HEK293 (cell line): ENCODE measurements around the gene NIPBL.

Experiments used
- CTCF ChIA-PET: fragments of 350-600 bp; formaldehyde crosslinking; extraction: SDS; loops from one replicate; lab custom pipeline; 2021; ENCODE audit warnings: antibody characterized with exemption; lab: Yijun Ruan, JAX
- POLR2A ChIA-PET: fragments of 300-600 bp; formaldehyde crosslinking; extraction: SDS; loops from one replicate; lab custom pipeline; 2020; ENCODE audit warnings: antibody characterized with exemption, inconsistent platforms; lab: Yijun Ruan, JAX
- H3K27ac ChIP-seq: fragments of 200-500 bp; sonication (Bioruptor generic); 2 replicates; pipeline ENCODE4 v1.5.1; 2014; ENCODE audit warnings: low read depth, low read length, control low read depth, inconsistent platforms; ENCODE audit errors: extremely low read depth
- H3K36me3 ChIP-seq, 2 experiments: fragments of 200-500 bp in 1 of 2; sonication (Bioruptor generic) in 1 of 2; 1 replicate in 1 of 2; 2 replicates in 1 of 2; pipeline ENCODE4 v1.5.1; 2014 to 2017; ENCODE audit warnings: inconsistent platforms in 2 of 2, low read length in 2 of 2; ENCODE audit not compliant: control insufficient read depth in 2 of 2, insufficient read depth in 1 of 2
- H3K4me1 ChIP-seq: fragments of 200-500 bp; sonication (Bioruptor generic); 2 replicates; pipeline ENCODE4 v1.5.1; 2014; ENCODE audit warnings: mild to moderate bottlenecking, low read length, inconsistent platforms; ENCODE audit not compliant: control insufficient read depth, insufficient read depth
- H3K4me3 ChIP-seq: 2 replicates; pipeline ENCODE4 v1.5.1; 2011; ENCODE audit warnings: low read depth, mild to moderate bottlenecking, control low read depth, low read length, moderate library complexity
- H3K9me3 ChIP-seq: fragments of 200-500 bp; sonication (Bioruptor generic); 2 replicates; pipeline ENCODE4 v1.5.1; 2014; ENCODE audit warnings: low read depth, low read length, inconsistent platforms; ENCODE audit not compliant: control insufficient read depth, insufficient read depth
- BCL11A ChIP-seq: fragments of 450-650 bp; formaldehyde crosslinking; IDR thresholded peaks from 2 replicates; pipeline ENCODE4 v1.5.1; 2016; ENCODE audit warnings: low read depth, missing biosample characterization, missing genetic modification characterization
- HOXD13 ChIP-seq: sonication (generic); formaldehyde crosslinking; IDR thresholded peaks from 2 replicates; pipeline ENCODE4 v1.8.0; 2022; ENCODE audit warnings: missing genetic modification reagents, borderline replicate concordance
- MZF1 ChIP-seq: fragments of 450-650 bp; formaldehyde crosslinking; IDR thresholded peaks from 2 replicates; pipeline ENCODE4 v1.5.1; 2017; ENCODE audit warnings: missing biosample characterization, missing genetic modification characterization, borderline replicate concordance
- SCRT1 ChIP-seq: fragments of 450-650 bp; formaldehyde crosslinking; IDR thresholded peaks from 2 replicates; pipeline ENCODE4 v1.5.1; 2016; ENCODE audit warnings: missing biosample characterization, missing genetic modification characterization, borderline replicate concordance
- SCRT2 ChIP-seq: fragments of 450-650 bp; formaldehyde crosslinking; IDR thresholded peaks from 2 replicates; pipeline ENCODE4 v1.5.1; 2016; ENCODE audit warnings: missing biosample characterization, missing genetic modification characterization
- YY1 ChIP-seq: fragments of 450-650 bp; formaldehyde crosslinking; IDR thresholded peaks from 2 replicates; pipeline ENCODE4 v1.5.1; 2018; ENCODE audit warnings: missing biosample characterization, missing genetic modification characterization
- ZFP37 ChIP-seq: fragments of 450-650 bp; formaldehyde crosslinking; IDR thresholded peaks from 2 replicates; pipeline ENCODE4 v1.5.1; 2016; ENCODE audit warnings: missing biosample characterization, missing genetic modification characterization
- ZIC2 ChIP-seq: fragments of 450-650 bp; formaldehyde crosslinking; IDR thresholded peaks from 2 replicates; pipeline ENCODE4 v1.5.1; 2016; ENCODE audit warnings: missing biosample characterization, missing genetic modification characterization
- ZNF114 ChIP-seq: fragments of 450-650 bp; formaldehyde crosslinking; IDR thresholded peaks from 2 replicates; pipeline ENCODE4 v1.5.0; 2017; ENCODE audit warnings: missing biosample characterization, missing genetic modification characterization
- ZNF132 ChIP-seq: fragments of 450-650 bp; formaldehyde crosslinking; IDR thresholded peaks from 2 replicates; pipeline ENCODE4 v1.5.1; 2017; ENCODE audit warnings: missing biosample characterization, missing genetic modification characterization, borderline replicate concordance
- ZNF169 ChIP-seq: fragments of 450-650 bp; formaldehyde crosslinking; IDR thresholded peaks from 2 replicates; pipeline ENCODE4 v1.5.1; 2016; ENCODE audit warnings: missing biosample characterization, missing genetic modification characterization
- ZNF184 ChIP-seq: fragments of 450-650 bp; IDR thresholded peaks from 2 replicates; pipeline ENCODE4 v1.5.1; 2018; ENCODE audit warnings: missing biosample characterization, mild to moderate bottlenecking, missing genetic modification characterization
- ZNF19 ChIP-seq: fragments of 450-650 bp; formaldehyde crosslinking; IDR thresholded peaks from 2 replicates; pipeline ENCODE4; 2016; ENCODE audit warnings: missing biosample characterization, missing genetic modification characterization, low read depth
- ZNF266 ChIP-seq: fragments of 450-650 bp; formaldehyde crosslinking; IDR thresholded peaks from 2 replicates; pipeline ENCODE4 v1.5.1; 2016; ENCODE audit warnings: missing biosample characterization, missing genetic modification characterization, low read depth
- ZNF341 ChIP-seq: fragments of 450-650 bp; formaldehyde crosslinking; IDR thresholded peaks from 2 replicates; pipeline ENCODE4; 2016; ENCODE audit warnings: low read depth, missing biosample characterization, missing genetic modification characterization
- ZNF48 ChIP-seq: fragments of 450-650 bp; formaldehyde crosslinking; IDR thresholded peaks from 2 replicates; pipeline ENCODE4 v1.5.1; 2016; ENCODE audit warnings: missing biosample characterization, missing genetic modification characterization
- ZNF548 ChIP-seq: fragments of 450-650 bp; formaldehyde crosslinking; IDR thresholded peaks from 2 replicates; pipeline ENCODE4 v1.5.1; 2016; ENCODE audit warnings: missing biosample characterization, missing genetic modification characterization
- ZNF664 ChIP-seq: fragments of 450-650 bp; formaldehyde crosslinking; IDR thresholded peaks from 2 replicates; pipeline ENCODE4 v1.5.1; 2016; ENCODE audit warnings: missing biosample characterization, missing genetic modification characterization
- ZNF837 ChIP-seq: fragments of 450-650 bp; formaldehyde crosslinking; IDR thresholded peaks from 2 replicates; pipeline ENCODE4 v1.5.1; 2016; ENCODE audit warnings: missing biosample characterization, missing genetic modification characterization
- TF ChIP-seq, protein P1 (sequence below): fragments of 450-650 bp; formaldehyde crosslinking; IDR thresholded peaks from 2 replicates; pipeline ENCODE4 v1.5.1; 2016; ENCODE audit warnings: missing biosample characterization, missing genetic modification characterization, borderline replicate concordance
- TF ChIP-seq, protein P2 (sequence below): fragments of 450-650 bp; formaldehyde crosslinking; IDR thresholded peaks from 2 replicates; pipeline ENCODE4 v1.5.1; 2017; ENCODE audit warnings: missing biosample characterization, missing genetic modification characterization
- TF ChIP-seq, protein P3 (sequence below): fragments of 450-650 bp; formaldehyde crosslinking; IDR thresholded peaks from 2 replicates; pipeline ENCODE4 v1.5.1; 2016; ENCODE audit warnings: missing biosample characterization, missing genetic modification characterization
- TF ChIP-seq, protein P4 (sequence below): fragments of 450-650 bp; formaldehyde crosslinking; IDR thresholded peaks from 2 replicates; pipeline ENCODE4 v1.5.1; 2016; ENCODE audit warnings: missing biosample characterization, missing genetic modification characterization, low read depth

NIPBL gene

DNA sequence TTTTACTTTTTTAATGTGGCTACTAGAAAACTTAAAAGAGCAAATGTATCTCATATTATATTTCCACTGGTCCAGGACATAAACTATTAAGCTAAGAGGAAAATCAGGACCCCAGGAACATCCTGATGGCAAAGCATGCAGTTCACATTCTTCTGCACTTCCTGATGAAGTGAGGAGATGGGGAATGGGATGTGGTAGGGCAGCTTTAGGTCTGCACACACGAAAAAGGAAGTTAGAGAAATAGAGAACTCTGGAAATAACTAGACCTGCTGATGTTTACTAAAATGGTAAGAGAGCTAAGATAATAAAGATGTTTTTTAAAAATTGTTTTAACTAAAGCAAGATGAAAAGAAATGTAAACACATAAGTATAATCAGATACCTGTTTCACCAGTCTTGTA, 39.7 kb upstream of the NIPBL start:
- ChIA-PET POLR2A (no interaction called here), CTCF (interaction anchor here (1.0 kb wide), 1 partner anchor 27 kb away, joined by 3 read pairs; no protein-coding TSS in a partner anchor)
- Histone ChIP-seq H3K9me3 (no peaks in the 10 kb centered on the region), H3K4me1 (no peaks in the 10 kb centered on the region), H3K36me3 (no peaks in the 10 kb centered on the region), H3K4me3 (no peak overlapping the region), H3K27ac (no peak overlapping the region)
- TF ChIP-seq, protein P1, sequence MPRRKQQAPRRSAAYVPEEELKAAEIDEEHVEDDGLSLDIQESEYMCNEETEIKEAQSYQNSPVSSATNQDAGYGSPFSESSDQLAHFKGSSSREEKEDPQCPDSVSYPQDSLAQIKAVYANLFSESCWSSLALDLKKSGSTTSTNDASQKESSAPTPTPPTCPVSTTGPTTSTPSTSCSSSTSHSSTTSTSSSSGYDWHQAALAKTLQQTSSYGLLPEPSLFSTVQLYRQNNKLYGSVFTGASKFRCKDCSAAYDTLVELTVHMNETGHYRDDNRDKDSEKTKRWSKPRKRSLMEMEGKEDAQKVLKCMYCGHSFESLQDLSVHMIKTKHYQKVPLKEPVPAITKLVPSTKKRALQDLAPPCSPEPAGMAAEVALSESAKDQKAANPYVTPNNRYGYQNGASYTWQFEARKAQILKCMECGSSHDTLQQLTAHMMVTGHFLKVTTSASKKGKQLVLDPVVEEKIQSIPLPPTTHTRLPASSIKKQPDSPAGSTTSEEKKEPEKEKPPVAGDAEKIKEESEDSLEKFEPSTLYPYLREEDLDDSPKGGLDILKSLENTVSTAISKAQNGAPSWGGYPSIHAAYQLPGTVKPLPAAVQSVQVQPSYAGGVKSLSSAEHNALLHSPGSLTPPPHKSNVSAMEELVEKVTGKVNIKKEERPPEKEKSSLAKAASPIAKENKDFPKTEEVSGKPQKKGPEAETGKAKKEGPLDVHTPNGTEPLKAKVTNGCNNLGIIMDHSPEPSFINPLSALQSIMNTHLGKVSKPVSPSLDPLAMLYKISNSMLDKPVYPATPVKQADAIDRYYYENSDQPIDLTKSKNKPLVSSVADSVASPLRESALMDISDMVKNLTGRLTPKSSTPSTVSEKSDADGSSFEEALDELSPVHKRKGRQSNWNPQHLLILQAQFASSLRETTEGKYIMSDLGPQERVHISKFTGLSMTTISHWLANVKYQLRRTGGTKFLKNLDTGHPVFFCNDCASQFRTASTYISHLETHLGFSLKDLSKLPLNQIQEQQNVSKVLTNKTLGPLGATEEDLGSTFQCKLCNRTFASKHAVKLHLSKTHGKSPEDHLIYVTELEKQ (tag by site-specific recombination), result no peak
- TF ChIP-seq ZNF169 (no peak), ZNF837 (no peak), MZF1 (tag by site-specific recombination) (no peak), ZNF548 (tag by site-specific recombination) (no peak), BCL11A (tag by site-specific recombination) (no peak), ZNF664 (tag by site-specific recombination) (no peak), HOXD13 (no peak), ZNF132 (tag by site-specific recombination) (no peak), ZNF48 (tag by site-specific recombination) (no peak), ZNF341 (no peak), ZNF114 (tag by site-specific recombination) (no peak), ZNF19 (tag by site-specific recombination) (no peak)
- TF ChIP-seq, protein P2, sequence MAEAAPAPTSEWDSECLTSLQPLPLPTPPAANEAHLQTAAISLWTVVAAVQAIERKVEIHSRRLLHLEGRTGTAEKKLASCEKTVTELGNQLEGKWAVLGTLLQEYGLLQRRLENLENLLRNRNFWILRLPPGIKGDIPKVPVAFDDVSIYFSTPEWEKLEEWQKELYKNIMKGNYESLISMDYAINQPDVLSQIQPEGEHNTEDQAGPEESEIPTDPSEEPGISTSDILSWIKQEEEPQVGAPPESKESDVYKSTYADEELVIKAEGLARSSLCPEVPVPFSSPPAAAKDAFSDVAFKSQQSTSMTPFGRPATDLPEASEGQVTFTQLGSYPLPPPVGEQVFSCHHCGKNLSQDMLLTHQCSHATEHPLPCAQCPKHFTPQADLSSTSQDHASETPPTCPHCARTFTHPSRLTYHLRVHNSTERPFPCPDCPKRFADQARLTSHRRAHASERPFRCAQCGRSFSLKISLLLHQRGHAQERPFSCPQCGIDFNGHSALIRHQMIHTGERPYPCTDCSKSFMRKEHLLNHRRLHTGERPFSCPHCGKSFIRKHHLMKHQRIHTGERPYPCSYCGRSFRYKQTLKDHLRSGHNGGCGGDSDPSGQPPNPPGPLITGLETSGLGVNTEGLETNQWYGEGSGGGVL, result no peak

DNA sequence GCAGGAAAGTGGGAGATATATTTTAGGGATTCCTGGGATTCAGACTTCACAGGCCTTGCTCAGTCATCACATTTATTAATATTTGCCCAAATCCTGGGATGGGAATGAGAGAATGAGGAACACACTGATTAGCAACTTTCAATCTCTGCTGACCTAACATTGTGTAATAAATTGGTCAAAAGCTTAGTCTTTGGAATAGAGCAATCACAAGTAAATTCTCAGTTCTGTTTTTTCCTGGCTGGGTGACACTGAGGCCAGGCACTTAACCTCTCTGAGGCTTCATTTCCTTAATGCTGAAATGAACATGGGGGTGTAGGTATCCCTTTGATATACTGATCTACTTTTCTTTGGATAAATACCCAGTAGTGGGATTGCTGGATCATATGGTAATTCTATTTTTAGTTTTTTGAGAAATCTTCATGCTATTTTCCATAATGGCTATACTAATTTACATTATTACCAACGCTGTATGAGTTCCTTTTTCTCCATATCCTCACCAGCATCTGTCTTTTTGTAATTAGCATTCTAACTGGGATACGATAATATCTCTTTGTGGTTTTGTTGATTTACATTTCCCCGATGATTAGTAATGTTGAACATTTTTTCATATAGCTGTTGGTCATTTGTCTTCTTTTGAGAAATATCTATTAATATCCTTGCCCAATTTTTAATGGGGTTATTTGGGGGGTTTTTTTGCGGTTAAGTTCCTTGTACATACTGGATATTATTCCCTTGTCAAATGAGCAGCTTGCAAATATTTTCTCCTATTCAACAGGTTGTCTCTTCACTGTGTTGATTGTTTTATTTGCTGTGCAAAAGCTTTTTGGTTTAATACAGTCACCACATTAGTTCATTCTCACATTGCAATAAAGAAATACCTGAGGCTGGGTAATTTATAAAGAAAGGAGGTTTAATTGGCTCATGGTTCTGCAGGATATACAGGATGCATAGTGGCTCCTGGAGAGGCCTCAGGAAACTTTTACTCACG, 36.8 kb upstream of the NIPBL start:
- CTCF ChIA-PET, result interaction anchor here (0.6 to 0.7 kb wide), 3 partner anchors 11 to 133 kb away, joined by 3 to 4 read pairs (median 4); no protein-coding TSS in a partner anchor

DNA sequence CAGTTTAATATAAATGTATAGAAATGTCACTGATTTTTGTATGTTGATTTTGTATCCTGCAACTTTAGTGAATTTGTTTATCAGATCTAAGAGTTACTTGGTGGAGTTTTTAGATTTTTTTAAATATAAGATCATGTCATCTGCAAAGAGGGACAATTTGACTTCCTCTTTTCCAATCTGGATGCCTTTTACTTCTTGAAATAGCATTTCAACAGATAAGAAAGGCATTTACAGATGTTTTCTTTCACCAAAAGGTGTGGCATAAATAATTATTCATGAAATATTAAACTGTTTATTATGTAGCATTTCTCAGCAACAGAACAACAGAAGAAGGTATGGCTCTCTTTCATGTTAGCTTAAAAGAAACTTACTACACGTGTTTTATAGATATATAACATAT, 34.9 kb upstream of the NIPBL start:
- Histone ChIP-seq H3K4me1 (no peaks in the 10 kb centered on the region), H3K27ac (no peak overlapping the region), H3K9me3 (no peaks in the 10 kb centered on the region), H3K4me3 (no peak overlapping the region), H3K36me3 (no peaks in the 10 kb centered on the region)
- TF ChIP-seq, protein P3, sequence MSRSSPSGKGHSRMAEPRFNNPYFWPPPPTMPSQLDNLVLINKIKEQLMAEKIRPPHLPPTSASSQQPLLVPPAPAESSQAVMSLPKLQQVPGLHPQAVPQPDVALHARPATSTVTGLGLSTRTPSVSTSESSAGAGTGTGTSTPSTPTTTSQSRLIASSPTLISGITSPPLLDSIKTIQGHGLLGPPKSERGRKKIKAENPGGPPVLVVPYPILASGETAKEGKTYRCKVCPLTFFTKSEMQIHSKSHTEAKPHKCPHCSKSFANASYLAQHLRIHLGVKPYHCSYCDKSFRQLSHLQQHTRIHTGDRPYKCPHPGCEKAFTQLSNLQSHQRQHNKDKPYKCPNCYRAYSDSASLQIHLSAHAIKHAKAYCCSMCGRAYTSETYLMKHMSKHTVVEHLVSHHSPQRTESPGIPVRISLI (tag by site-specific recombination), result no peak
- no peak for TF ChIP-seq ZNF184 (tag by site-specific recombination)
- TF ChIP-seq ZNF266 (tag by site-specific recombination), result no peak
- TF ChIP-seq ZNF548 (tag by site-specific recombination), result no peak
- TF ChIP-seq, protein P4, sequence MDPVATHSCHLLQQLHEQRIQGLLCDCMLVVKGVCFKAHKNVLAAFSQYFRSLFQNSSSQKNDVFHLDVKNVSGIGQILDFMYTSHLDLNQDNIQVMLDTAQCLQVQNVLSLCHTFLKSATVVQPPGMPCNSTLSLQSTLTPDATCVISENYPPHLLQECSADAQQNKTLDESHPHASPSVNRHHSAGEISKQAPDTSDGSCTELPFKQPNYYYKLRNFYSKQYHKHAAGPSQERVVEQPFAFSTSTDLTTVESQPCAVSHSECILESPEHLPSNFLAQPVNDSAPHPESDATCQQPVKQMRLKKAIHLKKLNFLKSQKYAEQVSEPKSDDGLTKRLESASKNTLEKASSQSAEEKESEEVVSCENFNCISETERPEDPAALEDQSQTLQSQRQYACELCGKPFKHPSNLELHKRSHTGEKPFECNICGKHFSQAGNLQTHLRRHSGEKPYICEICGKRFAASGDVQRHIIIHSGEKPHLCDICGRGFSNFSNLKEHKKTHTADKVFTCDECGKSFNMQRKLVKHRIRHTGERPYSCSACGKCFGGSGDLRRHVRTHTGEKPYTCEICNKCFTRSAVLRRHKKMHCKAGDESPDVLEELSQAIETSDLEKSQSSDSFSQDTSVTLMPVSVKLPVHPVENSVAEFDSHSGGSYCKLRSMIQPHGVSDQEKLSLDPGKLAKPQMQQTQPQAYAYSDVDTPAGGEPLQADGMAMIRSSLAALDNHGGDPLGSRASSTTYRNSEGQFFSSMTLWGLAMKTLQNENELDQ (tag by site-specific recombination), result no peak
- TF ChIP-seq ZFP37 (tag by site-specific recombination), result no peak
- no peak for TF ChIP-seq ZIC2 (tag by site-specific recombination)
- POLR2A ChIA-PET, result no interaction called here
- CTCF ChIA-PET, result interaction anchor here (0.8 kb wide), 1 partner anchor 112 kb away, joined by 3 read pairs; no protein-coding TSS in a partner anchor

More for the DNA sequence above, 36.8 kb upstream of the NIPBL start:
- TF ChIP-seq YY1 (tag by site-specific recombination) (no peak), SCRT2 (tag by site-specific recombination) (peak; percentile 91), SCRT1 (peak; percentile 79; the same call in 1 of the 2 replicates)
- POLR2A ChIA-PET, result no interaction called here
- Histone ChIP-seq H3K27ac (no peak overlapping the region), H3K4me3 (no peak overlapping the region), H3K36me3 (no peaks in the 10 kb centered on the region), H3K9me3 (no peaks in the 10 kb centered on the region), H3K4me1 (no peaks in the 10 kb centered on the region)
